Measurements from ENCODE around the gene GOSR2.

The GOSR2 gene

DNA sequence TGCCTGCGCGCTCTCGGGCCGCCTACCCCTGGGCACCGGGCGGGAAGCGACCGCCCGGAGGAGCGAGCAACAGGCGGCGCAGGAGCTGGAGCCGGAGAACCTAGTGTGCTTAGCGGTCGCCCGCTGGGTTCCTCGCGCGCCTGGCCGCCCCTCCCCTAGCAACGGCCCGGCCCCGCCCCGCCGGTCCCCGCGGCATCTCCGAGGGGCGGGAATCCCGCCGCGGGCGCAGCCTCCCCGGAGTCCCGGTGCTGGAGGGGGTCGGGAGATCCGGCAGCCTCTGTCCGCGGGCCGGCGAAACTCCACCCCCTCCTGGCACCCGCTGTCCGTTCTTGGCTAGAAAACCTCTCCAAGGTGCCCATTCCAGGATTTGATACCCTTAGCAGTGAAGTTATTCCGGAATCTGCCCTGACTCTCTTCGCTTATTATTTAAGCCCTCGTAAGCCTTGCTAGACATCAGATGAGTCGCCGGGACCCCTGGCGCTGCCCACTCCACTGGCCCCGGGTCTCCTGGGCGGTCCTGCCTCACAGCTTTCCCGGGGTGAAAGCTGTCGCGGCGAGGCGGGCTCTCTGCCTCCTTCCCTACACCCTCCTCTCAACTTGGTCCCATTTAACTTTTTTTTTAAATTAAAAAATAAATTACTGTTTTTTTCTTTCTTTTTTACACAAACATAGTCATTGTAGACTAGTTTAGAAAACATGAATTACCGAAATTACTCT, 56.3 kb downstream of the GOSR2 start, which contains the start of gene RPRML:
TSS of gene RPRML (minus strand) at position 107 of the 717 bp plus-strand sequence. CDS start 246 bp downstream, outside the sequence.
- H3K79me2 ChIP-seq (ENCODE audit: insufficient read depth, low read length), result no peaks in the 10 kb centered on the region
- no peak within 1 kb of the TSS for H3K4me2 ChIP-seq (ENCODE audit: low read depth, low read length, poor library complexity, severe bottlenecking)
- no peak for TF ChIP-seq EZH2phosphoT487 (IDR thresholded peaks at IDR 0.05; ENCODE audit: borderline replicate concordance)
- TF ChIP-seq, protein P1, sequence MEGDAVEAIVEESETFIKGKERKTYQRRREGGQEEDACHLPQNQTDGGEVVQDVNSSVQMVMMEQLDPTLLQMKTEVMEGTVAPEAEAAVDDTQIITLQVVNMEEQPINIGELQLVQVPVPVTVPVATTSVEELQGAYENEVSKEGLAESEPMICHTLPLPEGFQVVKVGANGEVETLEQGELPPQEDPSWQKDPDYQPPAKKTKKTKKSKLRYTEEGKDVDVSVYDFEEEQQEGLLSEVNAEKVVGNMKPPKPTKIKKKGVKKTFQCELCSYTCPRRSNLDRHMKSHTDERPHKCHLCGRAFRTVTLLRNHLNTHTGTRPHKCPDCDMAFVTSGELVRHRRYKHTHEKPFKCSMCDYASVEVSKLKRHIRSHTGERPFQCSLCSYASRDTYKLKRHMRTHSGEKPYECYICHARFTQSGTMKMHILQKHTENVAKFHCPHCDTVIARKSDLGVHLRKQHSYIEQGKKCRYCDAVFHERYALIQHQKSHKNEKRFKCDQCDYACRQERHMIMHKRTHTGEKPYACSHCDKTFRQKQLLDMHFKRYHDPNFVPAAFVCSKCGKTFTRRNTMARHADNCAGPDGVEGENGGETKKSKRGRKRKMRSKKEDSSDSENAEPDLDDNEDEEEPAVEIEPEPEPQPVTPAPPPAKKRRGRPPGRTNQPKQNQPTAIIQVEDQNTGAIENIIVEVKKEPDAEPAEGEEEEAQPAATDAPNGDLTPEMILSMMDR (conservative IDR thresholded peaks at IDR 0.05; ENCODE audit: low read length), result no peak
- no peaks in the 10 kb centered on the region for H3K27me3 ChIP-seq (ENCODE audit: insufficient read depth, low read length, poor library complexity, severe bottlenecking)
- no peak within 1 kb of the TSS for H3K9ac ChIP-seq (ENCODE audit: low read depth, low read length, poor library complexity, severe bottlenecking)
- no peaks in the 10 kb centered on the region for H4K20me1 ChIP-seq (ENCODE audit: insufficient read depth, low read length, poor library complexity, severe bottlenecking)
- H3K9me3 ChIP-seq (ENCODE audit: insufficient read depth, low read depth, low read length), result no peaks in the 10 kb centered on the region
- no peaks in the 10 kb centered on the region for H3K9me2 ChIP-seq (replicated peaks; ENCODE audit: low read depth, low read length)
- H3F3A ChIP-seq (ENCODE audit: low read depth), result no peaks in the 10 kb centered on the region
- no peak within 1 kb of the TSS for H3K4me3 ChIP-seq (ENCODE audit: low read length, poor library complexity, severe bottlenecking)
- no peaks in the 10 kb centered on the region for H3K36me3 ChIP-seq (ENCODE audit: insufficient read depth, low read length)
- no peaks in the 10 kb centered on the region for H3K4me1 ChIP-seq (ENCODE audit: insufficient read depth, low read length, poor library complexity, severe bottlenecking)
- H2AFZ ChIP-seq (ENCODE audit: low read length), result no peak within 1 kb of the TSS

DNA sequence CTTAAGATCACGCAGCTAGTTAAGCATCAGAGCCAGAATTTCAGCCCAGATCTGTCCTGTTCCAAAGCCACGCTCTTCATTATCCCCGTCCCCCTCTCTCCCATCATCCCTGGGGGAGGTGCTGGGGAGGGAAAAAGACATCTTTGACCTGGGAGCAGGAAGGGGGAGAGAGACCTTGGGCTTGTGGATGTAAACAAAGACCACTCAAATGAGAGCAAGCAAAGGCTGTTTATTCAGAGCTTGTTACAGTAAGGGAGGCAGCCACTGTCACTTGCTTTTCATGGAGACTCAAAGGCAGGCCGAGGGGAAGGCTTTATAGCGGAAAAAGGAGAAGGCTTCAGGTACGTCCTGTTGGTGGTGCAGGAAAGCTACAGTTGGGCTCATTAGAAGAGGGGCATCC, 59.6 kb downstream of the GOSR2 start:
- no peaks in the 10 kb centered on the region for H3K36me3 ChIP-seq (ENCODE audit: insufficient read depth, low read length)
- no peaks in the 10 kb centered on the region for H4K20me1 ChIP-seq (ENCODE audit: insufficient read depth, low read length, poor library complexity, severe bottlenecking)
- no peak overlapping the region for H3K4me3 ChIP-seq (ENCODE audit: low read length, poor library complexity, severe bottlenecking)
- H2AFZ ChIP-seq (ENCODE audit: low read length), result no peak overlapping the region
- no peaks in the 10 kb centered on the region for H3K79me2 ChIP-seq (ENCODE audit: insufficient read depth, low read length)
- no peaks in the 10 kb centered on the region for H3K27me3 ChIP-seq (ENCODE audit: insufficient read depth, low read length, poor library complexity, severe bottlenecking)
- H3K9me3 ChIP-seq (ENCODE audit: insufficient read depth, low read depth, low read length), result no peaks in the 10 kb centered on the region
- no peaks in the 10 kb centered on the region for H3F3A ChIP-seq (ENCODE audit: low read depth)
- H3K4me2 ChIP-seq (ENCODE audit: low read depth, low read length, poor library complexity, severe bottlenecking), result no peak overlapping the region
- no peak overlapping the region for H3K9ac ChIP-seq (ENCODE audit: low read depth, low read length, poor library complexity, severe bottlenecking)
- TF ChIP-seq, protein P1 (conservative IDR thresholded peaks at IDR 0.05; ENCODE audit: low read length), result no peak
- TF ChIP-seq EZH2phosphoT487 (IDR thresholded peaks at IDR 0.05; ENCODE audit: borderline replicate concordance), result no peak
- no peaks in the 10 kb centered on the region for H3K9me2 ChIP-seq (replicated peaks; ENCODE audit: low read depth, low read length)
- H3K4me1 ChIP-seq (ENCODE audit: insufficient read depth, low read length, poor library complexity, severe bottlenecking), result no peaks in the 10 kb centered on the region

DNA sequence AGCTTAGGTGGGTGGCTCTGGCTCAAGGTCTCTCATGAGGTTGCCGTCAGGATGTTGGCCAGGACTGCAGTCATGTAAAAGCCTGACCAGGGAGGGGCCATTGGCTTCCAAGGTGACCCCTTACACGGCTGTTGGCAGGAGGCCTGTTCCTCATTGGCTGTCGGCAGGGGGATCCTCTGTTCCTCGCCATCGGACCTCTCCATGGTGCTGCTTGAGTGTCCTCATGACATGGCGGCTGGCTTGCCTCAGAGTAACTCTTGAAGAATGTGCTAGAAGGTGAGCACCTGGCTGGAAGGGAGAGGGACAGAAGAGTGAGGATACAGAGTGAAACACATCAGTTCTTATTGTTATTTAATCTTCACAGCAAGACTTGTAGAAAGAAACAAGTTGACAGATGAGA, 60.8 kb downstream of the GOSR2 start:
- Histone ChIP-seq H3K27me3 (ENCODE audit: insufficient read depth, low read length, poor library complexity, severe bottlenecking) (no peaks in the 10 kb centered on the region), H2AFZ (ENCODE audit: low read length) (no peak overlapping the region), H3K79me2 (ENCODE audit: insufficient read depth, low read length) (no peaks in the 10 kb centered on the region), H3F3A (ENCODE audit: low read depth) (no peaks in the 10 kb centered on the region), H3K4me1 (ENCODE audit: insufficient read depth, low read length, poor library complexity, severe bottlenecking) (no peaks in the 10 kb centered on the region), H3K9me3 (ENCODE audit: insufficient read depth, low read depth, low read length) (no peaks in the 10 kb centered on the region), H3K9me2 (replicated peaks; ENCODE audit: low read depth, low read length) (no peaks in the 10 kb centered on the region), H3K36me3 (ENCODE audit: insufficient read depth, low read length) (no peaks in the 10 kb centered on the region), H3K4me2 (ENCODE audit: low read depth, low read length, poor library complexity, severe bottlenecking) (no peak overlapping the region), H4K20me1 (ENCODE audit: insufficient read depth, low read length, poor library complexity, severe bottlenecking) (no peaks in the 10 kb centered on the region), H3K4me3 (ENCODE audit: low read length, poor library complexity, severe bottlenecking) (no peak overlapping the region), H3K9ac (ENCODE audit: low read depth, low read length, poor library complexity, severe bottlenecking) (no peak overlapping the region)
- TF ChIP-seq, protein P1 (conservative IDR thresholded peaks at IDR 0.05; ENCODE audit: low read length), result no peak
- TF ChIP-seq EZH2phosphoT487 (IDR thresholded peaks at IDR 0.05; ENCODE audit: borderline replicate concordance), result no peak
